ENCODE measurements around the gene LRRC75A. TPM values are rescaled to one million over a fixed set of nuclear protein-coding genes. Genes with fewer than 3 reads are reported as not detected.

Gene LRRC75A
- total RNA-seq, 1 donor, result 6.1 TPM

DNA sequence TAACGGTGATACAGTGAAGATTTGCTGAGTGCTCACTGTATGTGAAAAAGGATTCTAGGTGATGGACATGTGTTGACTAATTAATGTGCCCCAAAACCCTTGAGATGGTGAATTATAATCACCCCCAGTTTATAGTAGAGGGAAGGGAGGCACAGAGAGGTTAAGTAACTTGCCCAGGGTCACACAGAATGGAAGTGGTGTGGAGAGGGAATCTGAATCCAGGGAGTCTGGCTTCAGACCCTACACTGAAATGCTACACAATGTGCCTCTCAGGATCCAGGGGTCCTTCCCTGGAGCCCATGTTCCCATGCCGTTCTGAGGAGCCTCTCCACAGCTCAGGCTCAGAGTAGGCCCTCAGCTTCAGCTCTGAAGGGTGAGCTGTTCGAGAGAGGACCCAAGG lies 65.0 kb downstream of the LRRC75A start:
- DNase-seq (ENCODE audit: low read depth), result no peak
- no peak for TF ChIP-seq CTCF (IDR thresholded peaks at IDR 0.05; ENCODE audit: insufficient read depth, low read length)
- no peak overlapping the region for H3K4me3 ChIP-seq (ENCODE audit: low read depth, low read length)

- TF ChIP-seq CTCF (IDR thresholded peaks at IDR 0.05; ENCODE audit: insufficient read depth, low read length), result no peak
- H3K4me3 ChIP-seq (ENCODE audit: low read depth, low read length), result no peak overlapping the region
- no peak for DNase-seq (ENCODE audit: low read depth)
These were observed 66.0 kb downstream of the LRRC75A start for GRCh38 chr17:16425698-16426659.

GRCh38 chr17:16425202-16425601 lies 66.8 kb downstream of the LRRC75A start:
- no peak for TF ChIP-seq CTCF (IDR thresholded peaks at IDR 0.05; ENCODE audit: insufficient read depth, low read length)
- no peak for DNase-seq (ENCODE audit: low read depth)
- no peak overlapping the region for H3K4me3 ChIP-seq (ENCODE audit: low read depth, low read length)

- no peak for DNase-seq (ENCODE audit: low read depth)
- no peak for TF ChIP-seq CTCF (IDR thresholded peaks at IDR 0.05; ENCODE audit: insufficient read depth, low read length)
- no peak overlapping the region for H3K4me3 ChIP-seq (ENCODE audit: low read depth, low read length)
These were observed 68.6 kb downstream of the LRRC75A start for GRCh38 chr17:16423226-16423872.

DNA sequence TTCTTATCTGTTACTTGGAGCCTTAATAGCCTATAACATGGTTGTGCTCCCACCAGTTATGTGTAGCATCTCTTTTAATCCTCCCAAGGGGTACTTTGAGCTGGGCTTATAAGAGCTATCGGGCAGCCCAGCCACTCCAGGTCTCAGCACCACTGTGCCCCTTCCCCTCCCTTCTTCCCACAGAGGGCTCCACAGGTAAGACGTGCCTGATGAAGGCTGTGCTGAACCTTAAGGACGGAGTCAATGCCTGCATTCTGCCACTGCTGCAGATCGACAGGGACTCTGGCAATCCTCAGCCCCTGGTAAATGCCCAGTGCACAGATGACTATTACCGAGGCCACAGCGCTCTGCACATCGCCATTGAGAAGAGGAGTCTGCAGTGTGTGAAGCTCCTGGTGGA lies 69.6 kb downstream of the LRRC75A start:
- TF ChIP-seq CTCF (IDR thresholded peaks at IDR 0.05; ENCODE audit: insufficient read depth, low read length), result no peak
- no peak for DNase-seq (ENCODE audit: low read depth)
- H3K4me3 ChIP-seq (ENCODE audit: low read depth, low read length), result no peak overlapping the region

DNA sequence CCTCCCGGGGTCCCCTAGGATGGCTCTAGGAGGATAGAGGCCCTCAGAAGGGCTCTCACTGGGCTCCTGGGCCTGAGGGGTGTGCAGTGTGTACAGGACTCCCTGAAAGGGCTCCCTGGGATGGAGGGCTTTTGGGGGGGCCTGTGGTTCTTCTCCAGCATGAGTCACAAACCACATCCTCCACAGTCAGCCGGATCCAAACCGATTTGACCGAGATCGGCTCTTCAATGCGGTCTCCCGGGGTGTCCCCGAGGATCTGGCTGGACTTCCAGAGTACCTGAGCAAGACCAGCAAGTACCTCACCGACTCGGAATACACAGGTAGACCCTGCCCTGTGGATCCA lies 72.1 kb downstream of the LRRC75A start:
- no peak for DNase-seq (ENCODE audit: low read depth)
- no peak for TF ChIP-seq CTCF (IDR thresholded peaks at IDR 0.05; ENCODE audit: insufficient read depth, low read length)
- no peak overlapping the region for H3K4me3 ChIP-seq (ENCODE audit: low read depth, low read length)
